A549 (cell line): Measurements from ENCODE around the gene EPS8L2. TPM values are rescaled to one million over a fixed set of nuclear protein-coding genes. Genes with fewer than 3 reads are reported as not detected.

Experiments used
- ATAC-seq, 2 experiments: fragments of 200-7000 bp in 1 of 2; fragments of >200 bp in 1 of 2; cut with Nextera tagmentation in 1 of 2; cut with Tn5 transposase in 1 of 2; 3 replicates each; pipeline versions ENCODE4 v1.8.0 to v1.9.1; 2018 to 2020; ENCODE audit warnings: mild to moderate bottlenecking in 1 of 2, moderate library complexity in 1 of 2
- CTCF ChIA-PET: fragments of 300-600 bp; sonication (Branson Sonifier 250); formaldehyde crosslinking; extraction: SDS; loops from one replicate; lab custom pipeline; 2021; ENCODE audit warnings: antibody characterized with exemption, inconsistent platforms; lab: Yijun Ruan, JAX
- POLR2A ChIA-PET: fragments of 350-600 bp; formaldehyde crosslinking; extraction: SDS; loops from one replicate; lab custom pipeline; 2021; ENCODE audit warnings: antibody characterized with exemption, inconsistent platforms; lab: Yijun Ruan, JAX
- DNase-seq, 2 experiments: peaks; one replicate each; pipeline versions ENCODE4 v3.0.0 to v3.0.0-alpha.2; 2011 to 2016; ENCODE audit warnings: low read depth in 1 of 2, low spot score in 1 of 2
- FAIRE-seq: peaks from 2 replicates; lab custom pipeline; 2011; peaks lifted over from hg19 to GRCh38; lab: Jason Lieb, UNC
- H3K27ac ChIP-seq, 2 experiments: fragments of >200 bp; sonication (Bioruptor Twin); formaldehyde crosslinking; 3 replicates each; pipeline ENCODE4 v1.5.1; 2016 to 2017
- H3K4me1 ChIP-seq: fragments of >200 bp; sonication (Bioruptor Twin); formaldehyde crosslinking; 3 replicates; pipeline ENCODE4 v1.6.1; 2016
- H3K4me2 ChIP-seq: fragments of >200 bp; sonication (Bioruptor Twin); formaldehyde crosslinking; 3 replicates; pipeline ENCODE4 v1.6.1; 2016
- H3K4me3 ChIP-seq: fragments of >200 bp; sonication (Bioruptor Twin); formaldehyde crosslinking; 3 replicates; pipeline ENCODE4 v1.5.1; 2016
- H3K9me3 ChIP-seq: fragments of >200 bp; sonication (Bioruptor Twin); formaldehyde crosslinking; 3 replicates; pipeline ENCODE4 v1.6.1; 2016
- ATOH8 ChIP-seq: fragments of 250-450 bp; sonication (Bioruptor Pico); IDR thresholded peaks from 2 replicates; pipeline ENCODE4 v1.5.0; 2020; ENCODE audit warnings: low read depth, mild to moderate bottlenecking, moderate library complexity
- CHD4 ChIP-seq: fragments of 200-600 bp; sonication (generic); IDR thresholded peaks from 2 replicates; pipeline ENCODE4 v1.6.1; 2016; ENCODE audit warnings: antibody characterized with exemption, mild to moderate bottlenecking, borderline replicate concordance
- CTCF ChIP-seq: fragments of >200 bp; sonication (Bioruptor Twin); formaldehyde crosslinking; IDR thresholded peaks from 3 replicates; pipeline ENCODE4 v1.5.1; 2016
- E2F6 ChIP-seq: IDR thresholded peaks from 2 replicates; pipeline ENCODE4 v1.6.1; 2012; ENCODE audit warnings: low read depth, borderline replicate concordance
- EHF ChIP-seq: fragments of 250-450 bp; sonication (Bioruptor Pico); IDR thresholded peaks from 2 replicates; pipeline ENCODE4 v1.5.0; 2020; ENCODE audit warnings: mild to moderate bottlenecking
- EHMT2 ChIP-seq: fragments of 200-600 bp; sonication (generic); IDR thresholded peaks from 2 replicates; pipeline ENCODE4 v1.6.1; 2016; ENCODE audit warnings: antibody characterized with exemption, low read depth, mild to moderate bottlenecking, moderate library complexity
- FOSL2 ChIP-seq, 2 experiments: fragments of 450-650 bp in 1 of 2; fragments of >200 bp in 1 of 2; sonication (Bioruptor Twin) in 1 of 2; formaldehyde crosslinking; IDR thresholded peaks; 2 replicates each; pipeline versions ENCODE4 v1.5.0 to v1.6.1; 2016 to 2020; ENCODE audit warnings: mild to moderate bottlenecking in 1 of 2, moderate library complexity in 1 of 2
- FOXS1 ChIP-seq: fragments of 250-450 bp; sonication (Bioruptor Pico); IDR thresholded peaks from 2 replicates; pipeline ENCODE4 v1.5.0; 2020; ENCODE audit warnings: mild to moderate bottlenecking, moderate library complexity
- MYC ChIP-seq: IDR thresholded peaks from 2 replicates; pipeline ENCODE4 v1.6.1; 2012; ENCODE audit warnings: mild to moderate bottlenecking, inconsistent platforms, low read length, improper control_type of control experiment, borderline replicate concordance
- NPAS2 ChIP-seq: fragments of 250-450 bp; sonication (Bioruptor Pico); IDR thresholded peaks from 2 replicates; pipeline ENCODE4 v1.8.0; 2022; ENCODE audit warnings: mild to moderate bottlenecking, moderate library complexity, borderline replicate concordance
- PBX3 ChIP-seq: IDR thresholded peaks from 2 replicates; pipeline ENCODE4 v1.6.1; 2012
- PHF8 ChIP-seq: fragments of 200-600 bp; sonication (generic); IDR thresholded peaks from 2 replicates; pipeline ENCODE4 v1.6.1; 2016; ENCODE audit warnings: low read depth, mild to moderate bottlenecking, antibody characterized with exemption, moderate library complexity, borderline replicate concordance
- POLR2A ChIP-seq: IDR thresholded peaks from 2 replicates; pipeline ENCODE4 v1.6.1; 2012; ENCODE audit warnings: mild to moderate bottlenecking, low read length
- RCOR1 ChIP-seq: fragments of 150-350 bp; IDR thresholded peaks from 2 replicates; pipeline ENCODE4 v1.6.1; 2014; ENCODE audit warnings: antibody characterized with exemption, low read length, low read depth
- REST ChIP-seq: fragments of 200-600 bp; sonication (generic); IDR thresholded peaks from 2 replicates; pipeline ENCODE4 v1.6.1; 2016; ENCODE audit warnings: antibody characterized with exemption, mild to moderate bottlenecking, moderate library complexity
- RFX5 ChIP-seq: fragments of 450-650 bp; IDR thresholded peaks from 2 replicates; pipeline ENCODE4 v1.7.1; 2014; ENCODE audit warnings: antibody characterized with exemption, mild to moderate bottlenecking, moderate library complexity
- TP53 ChIP-seq: fragments of 250-450 bp; sonication (Bioruptor Pico); IDR thresholded peaks from 2 replicates; pipeline ENCODE4 v1.5.0; 2021; ENCODE audit warnings: mild to moderate bottlenecking, moderate library complexity
- USF2 ChIP-seq: fragments of 450-650 bp; IDR thresholded peaks from 2 replicates; pipeline ENCODE4 v1.6.1; 2014; ENCODE audit warnings: antibody characterized with exemption
- ZC3H11A ChIP-seq: fragments of 450-650 bp; IDR thresholded peaks from 2 replicates; pipeline ENCODE4 v1.6.1; 2014; ENCODE audit warnings: antibody characterized with exemption, mild to moderate bottlenecking
- ZFP36 ChIP-seq: fragments of 450-650 bp; IDR thresholded peaks from 2 replicates; pipeline ENCODE4 v1.6.1; 2014; ENCODE audit warnings: borderline replicate concordance; ENCODE audit not compliant: partially characterized antibody
- ZSCAN20 ChIP-seq: fragments of 250-450 bp; sonication (Bioruptor Pico); IDR thresholded peaks from 2 replicates; pipeline ENCODE4 v1.8.0; 2022; ENCODE audit warnings: mild to moderate bottlenecking, moderate library complexity
- WGBS: methylation state at CpG from one replicate; pipeline ENCODE4 v1.1.6; 2017; ENCODE audit errors: missing lambda C conversion rate; 5-methylcytosine and 5-hydroxymethylcytosine counted together
- polyA plus RNA-seq, 4 experiments: library from polyadenylated mRNA; depleted of rRNA in 3 of 4; stranded (reverse); fragments of >200 nt; fragmentation: RNase III in 1 of 4; extraction: RNeasy Plus Mini Kit Qiagen cat#74134 plus additional on column Dnase treatment in 1 of 4; gene quantifications; 2 replicates in 3 of 4; 3 replicates in 1 of 4; pipeline ENCODE4 v1.2.3, GENCODE V29; 2011 to 2017

Gene EPS8L2
- polyA plus RNA-seq, 2 of the 4 experiments (the other 2 are of a cell fraction), result 60.7 to 154 TPM

GRCh38 chr11:690738-691633, 15.0 kb upstream of the EPS8L2 start:
- H3K9me3 ChIP-seq, result no peaks in the 10 kb centered on the region
- ATAC-seq (no peak), FAIRE-seq (no peak), DNase-seq (no peak)
- TF ChIP-seq PBX3 (no peak), NPAS2 (CRISPR knock-in tag) (no peak), CHD4 (no peak), CTCF (no peak), ZFP36 (no peak), ZC3H11A (no peak), ATOH8 (CRISPR knock-in tag) (no peak), FOSL2 (IDR thresholded peaks at IDR 0.05) (no peak), FOSL2 (CRISPR knock-in tag; IDR thresholded peaks at IDR 0.05) (no peak), POLR2A (no peak)
- ChIA-PET POLR2A (no interaction called here), CTCF (interaction anchor here (1.3 to 26.0 kb wide), 4 partner anchors 12 to 34 kb away, joined by 3 to 599 read pairs (median 4); no protein-coding TSS in a partner anchor)
- WGBS, result 91% methylated on average over 24 of the region's 27 CpGs
- no peak overlapping the region for H3K27ac ChIP-seq
- peaks cover 31% of the 10 kb centered on the region for H3K4me1 ChIP-seq
- H3K4me3 ChIP-seq, result no peak overlapping the region
- no peak overlapping the region for H3K4me2 ChIP-seq

- peaks cover 36% of the 10 kb centered on the region for H3K4me1 ChIP-seq
- no peak overlapping the region for H3K4me3 ChIP-seq
- H3K9me3 ChIP-seq, result no peaks in the 10 kb centered on the region
- no peak overlapping the region for H3K27ac ChIP-seq
- FAIRE-seq, result no peak
- no peak for DNase-seq
- ATAC-seq, result no peak
- POLR2A ChIA-PET, result no interaction called here
- CTCF ChIA-PET, result interaction anchor here (1.3 to 26.0 kb wide), 4 partner anchors 13 to 33 kb away, joined by 3 to 599 read pairs (median 4); no protein-coding TSS in a partner anchor
- H3K4me2 ChIP-seq, result no peak overlapping the region
- 93% methylated on average over 18 of the region's 18 CpGs for WGBS
- TF ChIP-seq RFX5 (no peak), EHF (no peak), CHD4 (no peak), MYC (no peak), REST (no peak), PHF8 (no peak), TP53 (CRISPR knock-in tag) (no peak), EHMT2 (no peak), ATOH8 (CRISPR knock-in tag) (no peak), ZSCAN20 (no peak), FOSL2 (IDR thresholded peaks at IDR 0.05) (no peak), FOSL2 (CRISPR knock-in tag; IDR thresholded peaks at IDR 0.05) (no peak), FOXS1 (CRISPR knock-in tag) (no peak), USF2 (no peak), RCOR1 (no peak), E2F6 (no peak)
These were observed 14.1 kb upstream of the EPS8L2 start for GRCh38 chr11:691710-692590.
